NT2/D1 (cell line): ENCODE measurements around the gene SPATA32.
A peak's percentile ranks its signal among the peaks of the same experiment; 100 is the strongest.

Experiments
- DNase-seq: peaks from one replicate; pipeline ENCODE4 v3.0.0-alpha.2; 2011; ENCODE audit warnings: low read depth, low spot score
- H3K27me3 ChIP-seq: 2 replicates; pipeline ENCODE4 v1.6.0; 2011; ENCODE audit warnings: mild to moderate bottlenecking; ENCODE audit not compliant: insufficient read length, insufficient read depth
- H3K36me3 ChIP-seq: 2 replicates; pipeline ENCODE4 v1.6.1; 2011; ENCODE audit warnings: mild to moderate bottlenecking, low read length, mixed read lengths; ENCODE audit not compliant: insufficient read depth, insufficient read length
- H3K4me1 ChIP-seq: 2 replicates; pipeline ENCODE4 v1.5.1; 2011; ENCODE audit not compliant: insufficient read depth, insufficient read length
- H3K4me3 ChIP-seq: 2 replicates; pipeline ENCODE4 v1.5.1; 2011; ENCODE audit warnings: low read depth; ENCODE audit not compliant: insufficient read length
- H3K9ac ChIP-seq: 2 replicates; pipeline ENCODE4 v1.6.0; 2011; ENCODE audit warnings: low read depth; ENCODE audit not compliant: insufficient read length
- H3K9me3 ChIP-seq: 2 replicates; pipeline ENCODE4 v1.5.1; 2011; ENCODE audit warnings: mild to moderate bottlenecking, low read length; ENCODE audit not compliant: insufficient read depth
- SUZ12 ChIP-seq: IDR thresholded peaks from 2 replicates; pipeline ENCODE4 v1.6.1; 2011; ENCODE audit not compliant: insufficient read length, insufficient read depth; ENCODE audit errors: extremely low read depth
- YY1 ChIP-seq: IDR thresholded peaks from 2 replicates; pipeline ENCODE4 v1.6.1; 2011; ENCODE audit not compliant: insufficient read length, insufficient read depth
- ZNF274 ChIP-seq: IDR thresholded peaks from 2 replicates; pipeline ENCODE4 v1.6.1; 2011; ENCODE audit warnings: mild to moderate bottlenecking, low read depth, low read length

SPATA32 gene, protein sequence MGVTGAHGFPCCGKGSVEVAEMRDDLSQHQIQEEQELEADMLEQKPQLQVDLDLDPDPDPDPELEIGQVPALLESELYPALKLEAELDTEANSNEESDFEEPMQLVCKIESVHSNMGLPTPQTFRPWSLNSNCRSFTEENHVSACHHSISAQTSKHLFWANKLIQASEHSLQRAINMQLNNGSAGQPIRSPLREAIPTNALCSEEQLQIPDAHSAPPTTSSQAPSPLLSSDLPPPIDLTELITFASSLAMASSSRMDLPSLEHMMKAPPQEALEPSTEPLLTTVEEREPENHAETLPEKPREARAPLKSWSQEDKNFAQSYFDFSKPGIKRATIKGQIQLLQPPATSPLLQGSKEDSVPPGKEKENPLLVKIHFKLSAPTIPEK

DNA sequence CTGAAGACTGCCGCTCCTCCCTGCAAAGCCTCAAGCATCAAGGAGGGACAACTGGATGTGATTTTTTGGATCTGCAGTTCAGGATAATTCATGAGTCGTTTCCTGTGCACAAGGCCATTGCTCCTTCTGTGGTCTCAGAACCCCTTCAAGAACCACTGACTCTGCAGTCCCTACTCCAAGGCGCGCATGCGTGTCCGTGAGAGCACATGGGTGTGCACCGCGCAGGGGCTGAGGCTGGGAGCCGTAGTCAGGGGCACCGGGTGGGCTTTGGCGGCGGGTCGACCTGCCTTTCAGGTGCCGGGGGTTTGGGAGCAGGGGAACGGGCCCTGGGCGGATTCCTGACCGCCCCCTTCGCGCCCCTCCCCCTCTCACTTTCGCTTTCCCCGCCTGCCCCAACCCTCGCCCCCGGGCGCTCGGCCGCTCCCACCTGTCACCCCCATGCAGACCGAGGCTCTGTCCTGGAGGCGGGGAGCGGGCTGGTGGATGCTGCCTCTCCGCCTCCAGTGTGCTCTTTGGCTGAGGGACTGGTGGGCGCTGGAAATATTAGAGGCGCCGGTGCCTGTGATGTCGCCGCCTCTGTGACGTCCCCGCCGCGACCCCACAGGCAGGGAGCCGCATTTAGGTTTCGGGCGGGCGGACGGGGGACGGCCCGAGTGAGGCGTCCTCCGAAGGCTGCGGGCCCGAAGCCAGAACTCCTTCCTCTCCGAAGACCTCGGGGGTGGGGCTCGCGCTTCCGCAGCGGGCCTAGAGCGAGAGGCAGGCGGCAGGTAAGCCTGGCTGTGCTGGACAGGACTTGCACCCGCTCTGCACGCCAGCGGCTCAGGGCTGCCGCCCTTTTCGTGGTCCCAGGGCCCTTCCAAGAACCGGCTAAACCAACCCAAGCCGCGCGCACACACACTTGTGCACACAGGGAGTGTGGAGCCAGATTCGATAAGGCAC is at the start of gene SPATA32:
SPATA32 (minus strand) TSS at position 518 of the 939 bp plus-strand sequence; CDS start at position 440, 78 bp downstream.
- Histone ChIP-seq H3K4me1 (peaks cover 12% of the 10 kb centered on the region), H3K27me3 (peaks cover 8% of the 10 kb centered on the region), H3K4me3 (peak within 1 kb of the TSS; percentile 37), H3K36me3 (peaks cover 41% of the 10 kb centered on the region), H3K9me3 (no peaks in the 10 kb centered on the region), H3K9ac (peak within 1 kb of the TSS; percentile 76)
- TF ChIP-seq ZNF274, result no peak
- TF ChIP-seq YY1, result no peak
- no peak for TF ChIP-seq SUZ12
- no peak for DNase-seq

DNA sequence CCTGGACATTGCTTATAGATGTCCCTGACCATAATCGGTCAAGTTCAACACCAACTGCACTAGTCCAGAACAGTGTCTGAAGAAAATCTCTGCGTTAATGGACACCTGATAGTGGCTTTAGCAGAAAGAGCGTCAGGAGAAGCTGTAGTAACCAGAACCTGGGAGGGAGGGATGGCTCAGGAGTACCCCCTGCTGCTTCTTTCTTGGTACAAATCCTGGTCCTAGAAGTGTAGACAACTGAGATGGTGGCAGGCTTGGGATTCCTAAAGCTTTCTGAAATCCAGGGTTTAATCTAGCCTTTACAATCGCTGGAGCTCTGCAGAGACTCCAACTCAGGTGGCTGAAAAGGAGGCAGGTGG is 49.5 kb upstream of the SPATA32 start:
- peaks cover 7% of the 10 kb centered on the region for H3K27me3 ChIP-seq
- peaks cover 55% of the 10 kb centered on the region for H3K36me3 ChIP-seq
- no peak overlapping the region for H3K4me3 ChIP-seq
- no peak for DNase-seq
- H3K4me1 ChIP-seq, result peaks cover 13% of the 10 kb centered on the region
- no peaks in the 10 kb centered on the region for H3K9me3 ChIP-seq
- H3K9ac ChIP-seq, result peak overlapping the region; percentile 37
- TF ChIP-seq ZNF274 (no peak), YY1 (no peak), SUZ12 (no peak)

DNA sequence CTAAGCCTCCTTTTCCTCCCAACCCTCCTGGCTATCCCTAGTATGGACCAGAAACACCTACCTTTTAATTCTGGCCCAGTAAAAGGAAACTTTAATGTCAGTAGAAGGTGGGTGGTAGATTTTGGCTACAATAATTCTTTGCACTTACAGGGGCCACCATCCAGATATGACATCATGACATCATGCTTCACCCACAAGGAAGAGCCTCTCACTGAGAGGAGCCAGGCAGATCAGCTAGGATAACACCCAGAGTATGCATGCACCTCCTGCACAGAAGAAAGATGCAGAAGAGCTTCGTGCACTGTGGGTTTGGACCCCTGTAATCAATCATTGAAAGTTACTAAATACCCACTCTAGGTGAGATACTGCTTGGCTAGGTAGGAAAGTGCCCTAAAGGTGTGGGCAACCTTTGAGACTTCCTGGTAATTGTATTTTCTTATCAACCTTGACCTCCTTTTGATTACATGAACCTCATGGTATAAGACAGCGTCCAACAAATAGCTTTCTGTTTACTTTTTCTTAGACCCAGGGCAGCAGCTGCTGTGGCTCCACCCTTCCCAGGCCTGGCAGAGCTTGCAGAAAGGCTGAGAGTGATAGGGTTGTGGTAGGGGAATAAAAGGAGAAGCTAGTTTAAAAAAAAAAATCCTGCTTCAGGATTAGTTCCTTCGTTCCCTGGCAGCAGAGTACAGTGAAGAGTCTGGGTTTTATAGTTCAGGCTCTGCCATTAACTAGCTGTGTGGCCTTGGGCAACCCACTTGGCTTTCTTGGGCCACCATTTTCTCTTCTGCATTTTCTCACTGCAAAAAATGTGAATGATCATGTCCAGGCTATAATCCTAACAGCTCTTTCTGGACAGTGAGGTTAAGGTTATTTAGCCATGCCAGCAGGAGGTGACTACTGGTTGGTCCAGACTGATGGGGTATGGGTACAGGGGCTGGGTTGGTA is 48.8 kb upstream of the SPATA32 start:
- Histone ChIP-seq H3K9ac (no peak overlapping the region), H3K27me3 (no peaks in the 10 kb centered on the region), H3K4me1 (peaks cover 15% of the 10 kb centered on the region), H3K36me3 (peaks cover 62% of the 10 kb centered on the region), H3K4me3 (no peak overlapping the region), H3K9me3 (no peaks in the 10 kb centered on the region)
- TF ChIP-seq YY1, result no peak
- no peak for TF ChIP-seq ZNF274
- no peak for TF ChIP-seq SUZ12
- DNase-seq, result no peak

- Histone ChIP-seq H3K36me3 (peaks cover 63% of the 10 kb centered on the region), H3K9me3 (no peaks in the 10 kb centered on the region), H3K4me3 (no peak overlapping the region), H3K4me1 (peaks cover 15% of the 10 kb centered on the region), H3K9ac (no peak overlapping the region), H3K27me3 (no peaks in the 10 kb centered on the region)
- no peak for TF ChIP-seq SUZ12
- TF ChIP-seq YY1, result no peak
- no peak for TF ChIP-seq ZNF274
- DNase-seq, result no peak
These were observed 47.5 kb upstream of the SPATA32 start for GRCh38 chr17:45309400-45309799.

DNA sequence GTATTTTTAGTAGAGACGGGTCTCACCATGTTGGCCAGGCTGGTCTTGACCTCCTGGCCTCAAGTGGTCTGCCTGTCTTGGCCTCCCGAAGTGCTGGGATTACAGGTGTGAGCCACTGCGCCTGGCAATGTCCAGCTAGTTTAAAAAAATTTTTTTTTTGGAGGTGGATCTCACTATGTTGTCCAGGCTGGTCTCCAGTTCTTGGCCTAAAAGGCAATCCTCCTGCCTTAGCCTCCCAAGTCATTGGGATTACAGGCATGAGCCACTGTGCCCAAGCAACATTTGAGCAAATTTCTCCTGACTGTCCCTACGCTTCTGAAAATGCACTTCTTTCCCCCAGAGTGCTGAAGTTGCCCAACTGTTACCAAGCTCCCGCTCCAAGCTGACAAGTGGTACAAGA is 46.9 kb upstream of the SPATA32 start:
- DNase-seq, result no peak
- no peak overlapping the region for H3K4me3 ChIP-seq
- H3K36me3 ChIP-seq, result peaks cover 58% of the 10 kb centered on the region
- no peaks in the 10 kb centered on the region for H3K27me3 ChIP-seq
- no peak overlapping the region for H3K9ac ChIP-seq
- H3K9me3 ChIP-seq, result no peaks in the 10 kb centered on the region
- H3K4me1 ChIP-seq, result peaks cover 15% of the 10 kb centered on the region
- TF ChIP-seq SUZ12 (no peak), ZNF274 (no peak), YY1 (no peak)

GRCh38 chr17:45308016-45308365 is 46.1 kb upstream of the SPATA32 start:
- H3K9me3 ChIP-seq, result no peaks in the 10 kb centered on the region
- H3K4me1 ChIP-seq, result peaks cover 11% of the 10 kb centered on the region
- TF ChIP-seq SUZ12 (no peak), YY1 (no peak), ZNF274 (no peak)
- no peaks in the 10 kb centered on the region for H3K27me3 ChIP-seq
- peaks cover 51% of the 10 kb centered on the region for H3K36me3 ChIP-seq
- H3K9ac ChIP-seq, result no peak overlapping the region
- no peak for DNase-seq
- no peak overlapping the region for H3K4me3 ChIP-seq
